WTC11 (cell line): Measurements from ENCODE around the gene STRA8. TPM values are rescaled to one million over a fixed set of nuclear protein-coding genes. Genes with fewer than 3 reads are reported as not detected.

ENCODE experiments used
- ATAC-seq: fragments of 200-7000 bp; cut with Tn5 transposase; 2 replicates; pipeline ENCODE4 v1.10.0; 2021; ENCODE audit warnings: mild to moderate bottlenecking, moderate library complexity
- CTCF ChIA-PET: fragments of 300-600 bp; sonication (Branson Sonifier 250); formaldehyde crosslinking; loops from one replicate; lab custom pipeline; 2021; ENCODE audit warnings: antibody characterized with exemption; lab: Charles Lee
- POLR2A ChIA-PET: fragments of 350-600 bp; sonication (Branson Sonifier 250); formaldehyde crosslinking; loops from one replicate; lab custom pipeline; 2021; ENCODE audit warnings: antibody characterized with exemption; lab: Charles Lee
- DNase-seq: peaks from one replicate; pipeline ENCODE4 v3.0.0; 2021; ENCODE audit warnings: low spot score
- H3K27ac Mint-ChIP-seq: 2 replicates; pipeline ENCODE4 v1.8.0; 2021; ENCODE audit warnings: mixed read lengths
- H3K27me3 Mint-ChIP-seq: 2 replicates; pipeline ENCODE4 v1.8.0; 2021; ENCODE audit warnings: low read depth, mild to moderate bottlenecking, moderate library complexity, mixed read lengths
- H3K36me3 Mint-ChIP-seq: 2 replicates; pipeline ENCODE4 v1.8.0; 2021; ENCODE audit warnings: mixed read lengths
- H3K4me1 Mint-ChIP-seq: 2 replicates; pipeline ENCODE4 v1.8.0; 2022; ENCODE audit warnings: mixed read lengths
- H3K4me3 Mint-ChIP-seq: 2 replicates; pipeline ENCODE4 v1.8.0; 2021; ENCODE audit warnings: mild to moderate bottlenecking, moderate library complexity, mixed read lengths
- H3K9me3 Mint-ChIP-seq: 2 replicates; pipeline ENCODE4 v1.8.0; 2021; ENCODE audit warnings: mixed read lengths
- AFF4 ChIP-seq: sonication (generic); formaldehyde crosslinking; IDR thresholded peaks from 2 replicates; pipeline ENCODE4 v1.8.1; 2023; ENCODE audit warnings: mild to moderate bottlenecking, missing genetic modification reagents, borderline replicate concordance
- ATF6 ChIP-seq: sonication (generic); formaldehyde crosslinking; IDR thresholded peaks from 2 replicates; pipeline ENCODE4 v1.8.1; 2023; ENCODE audit warnings: mild to moderate bottlenecking, missing genetic modification reagents
- ETV6 ChIP-seq: sonication (generic); formaldehyde crosslinking; IDR thresholded peaks from 2 replicates; pipeline ENCODE4 v1.8.1; 2022; ENCODE audit warnings: mild to moderate bottlenecking, missing genetic modification reagents
- GRHL2 ChIP-seq: fragments of 250-450 bp; sonication (Bioruptor Pico); IDR thresholded peaks from 2 replicates; pipeline ENCODE4 v1.8.0; 2022; ENCODE audit warnings: mild to moderate bottlenecking, moderate library complexity; ENCODE audit not compliant: insufficient replicate concordance, severe bottlenecking
- KAT7 ChIP-seq: sonication (generic); formaldehyde crosslinking; IDR thresholded peaks from 2 replicates; pipeline ENCODE4 v1.8.1; 2023; ENCODE audit warnings: missing genetic modification reagents, mild to moderate bottlenecking, borderline replicate concordance
- NFATC4 ChIP-seq: fragments of 250-450 bp; sonication (Bioruptor Pico); IDR thresholded peaks from 2 replicates; pipeline ENCODE4 v1.9.0; 2021; ENCODE audit warnings: mild to moderate bottlenecking
- RORB ChIP-seq: fragments of 250-450 bp; sonication (Bioruptor Pico); IDR thresholded peaks from 2 replicates; pipeline ENCODE4 v1.9.0; 2021; ENCODE audit warnings: mild to moderate bottlenecking
- TEAD4 ChIP-seq: sonication (generic); formaldehyde crosslinking; IDR thresholded peaks from 2 replicates; pipeline ENCODE4 v1.8.0; 2022; ENCODE audit warnings: mild to moderate bottlenecking, missing genetic modification reagents
- ZBTB21 ChIP-seq: sonication (generic); formaldehyde crosslinking; IDR thresholded peaks from 2 replicates; pipeline ENCODE4 v1.8.1; 2023; ENCODE audit warnings: mild to moderate bottlenecking, missing genetic modification reagents, borderline replicate concordance
- ZNF281 ChIP-seq: sonication (generic); formaldehyde crosslinking; IDR thresholded peaks from 2 replicates; pipeline ENCODE4 v1.8.0; 2023; ENCODE audit warnings: mild to moderate bottlenecking, missing genetic modification reagents
- ZNF396 ChIP-seq: fragments of 250-450 bp; sonication (Bioruptor Pico); IDR thresholded peaks from 2 replicates; pipeline ENCODE4 v1.8.0; 2021; ENCODE audit warnings: mild to moderate bottlenecking, moderate library complexity, borderline replicate concordance
- ZNF416 ChIP-seq: fragments of 250-450 bp; sonication (Bioruptor Pico); IDR thresholded peaks from 2 replicates; pipeline ENCODE4 v1.9.0; 2021; ENCODE audit warnings: mild to moderate bottlenecking, inconsistent platforms
- total RNA-seq: library from RNA; stranded (reverse); gene quantifications from 3 replicates; pipeline ENCODE4 v1.2.3, GENCODE V29; 2021
- TF ChIP-seq, protein P1 (sequence below): sonication (generic); formaldehyde crosslinking; IDR thresholded peaks from 2 replicates; pipeline ENCODE4 v1.8.1; 2023; ENCODE audit warnings: mild to moderate bottlenecking, missing genetic modification reagents, moderate library complexity
- TF ChIP-seq, protein P2 (sequence below): fragments of 200-600 bp; IDR thresholded peaks from 2 replicates; pipeline ENCODE4 v1.8.0; 2022; ENCODE audit warnings: antibody characterized with exemption
- TF ChIP-seq, protein P3 (sequence below): fragments of 250-450 bp; sonication (Bioruptor Pico); IDR thresholded peaks from 2 replicates; pipeline ENCODE4 v1.9.0; 2021; ENCODE audit warnings: mild to moderate bottlenecking

Gene STRA8
- total RNA-seq, 1 experiment from 2014 or later = not detected

DNA sequence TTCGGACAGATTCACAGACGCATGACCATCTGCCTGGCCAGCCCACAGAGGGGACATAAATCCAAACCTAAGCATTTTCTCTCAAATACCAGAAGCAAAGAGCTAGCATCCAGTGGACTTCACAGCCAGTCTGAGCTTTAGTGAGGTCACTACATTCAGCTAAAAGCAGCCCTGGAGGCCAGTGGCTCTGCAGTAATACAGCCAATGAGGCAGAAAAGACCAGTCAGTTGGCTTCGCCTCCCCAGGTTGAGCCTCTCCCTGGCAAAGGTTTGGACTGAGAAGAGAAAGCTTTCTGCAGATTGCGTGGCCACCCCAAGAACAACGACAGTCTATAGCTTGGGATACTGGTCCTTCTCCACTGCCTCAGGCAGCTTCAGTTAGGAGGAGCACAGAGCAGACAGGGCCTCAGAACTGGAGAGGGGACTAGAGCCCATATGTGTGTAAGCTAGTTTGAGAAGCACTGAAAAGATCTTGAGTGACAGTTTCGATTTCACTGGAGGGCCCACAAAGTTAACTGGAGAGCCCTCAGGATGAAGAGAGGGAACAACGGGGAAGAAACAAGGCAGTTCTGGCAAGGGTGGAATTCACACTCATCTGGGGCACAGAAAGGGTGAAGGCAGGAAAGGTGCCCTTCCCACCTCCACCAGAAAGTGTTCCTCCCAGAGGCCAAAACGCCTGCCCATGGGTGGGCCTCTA lies 26.1 kb upstream of the STRA8 start (continued):
- TF ChIP-seq AFF4 (CRISPR knock-in tag) (no peak), KAT7 (CRISPR knock-in tag) (no peak), ZBTB21 (no peak), ZNF281 (no peak), GRHL2 (CRISPR knock-in tag) (no peak), NFATC4 (CRISPR knock-in tag) (no peak), RORB (CRISPR knock-in tag) (no peak)
- TF ChIP-seq, protein P1, sequence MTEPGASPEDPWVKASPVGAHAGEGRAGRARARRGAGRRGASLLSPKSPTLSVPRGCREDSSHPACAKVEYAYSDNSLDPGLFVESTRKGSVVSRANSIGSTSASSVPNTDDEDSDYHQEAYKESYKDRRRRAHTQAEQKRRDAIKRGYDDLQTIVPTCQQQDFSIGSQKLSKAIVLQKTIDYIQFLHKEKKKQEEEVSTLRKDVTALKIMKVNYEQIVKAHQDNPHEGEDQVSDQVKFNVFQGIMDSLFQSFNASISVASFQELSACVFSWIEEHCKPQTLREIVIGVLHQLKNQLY = no peak
- TF ChIP-seq, protein P2, sequence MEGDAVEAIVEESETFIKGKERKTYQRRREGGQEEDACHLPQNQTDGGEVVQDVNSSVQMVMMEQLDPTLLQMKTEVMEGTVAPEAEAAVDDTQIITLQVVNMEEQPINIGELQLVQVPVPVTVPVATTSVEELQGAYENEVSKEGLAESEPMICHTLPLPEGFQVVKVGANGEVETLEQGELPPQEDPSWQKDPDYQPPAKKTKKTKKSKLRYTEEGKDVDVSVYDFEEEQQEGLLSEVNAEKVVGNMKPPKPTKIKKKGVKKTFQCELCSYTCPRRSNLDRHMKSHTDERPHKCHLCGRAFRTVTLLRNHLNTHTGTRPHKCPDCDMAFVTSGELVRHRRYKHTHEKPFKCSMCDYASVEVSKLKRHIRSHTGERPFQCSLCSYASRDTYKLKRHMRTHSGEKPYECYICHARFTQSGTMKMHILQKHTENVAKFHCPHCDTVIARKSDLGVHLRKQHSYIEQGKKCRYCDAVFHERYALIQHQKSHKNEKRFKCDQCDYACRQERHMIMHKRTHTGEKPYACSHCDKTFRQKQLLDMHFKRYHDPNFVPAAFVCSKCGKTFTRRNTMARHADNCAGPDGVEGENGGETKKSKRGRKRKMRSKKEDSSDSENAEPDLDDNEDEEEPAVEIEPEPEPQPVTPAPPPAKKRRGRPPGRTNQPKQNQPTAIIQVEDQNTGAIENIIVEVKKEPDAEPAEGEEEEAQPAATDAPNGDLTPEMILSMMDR = no peak

DNA sequence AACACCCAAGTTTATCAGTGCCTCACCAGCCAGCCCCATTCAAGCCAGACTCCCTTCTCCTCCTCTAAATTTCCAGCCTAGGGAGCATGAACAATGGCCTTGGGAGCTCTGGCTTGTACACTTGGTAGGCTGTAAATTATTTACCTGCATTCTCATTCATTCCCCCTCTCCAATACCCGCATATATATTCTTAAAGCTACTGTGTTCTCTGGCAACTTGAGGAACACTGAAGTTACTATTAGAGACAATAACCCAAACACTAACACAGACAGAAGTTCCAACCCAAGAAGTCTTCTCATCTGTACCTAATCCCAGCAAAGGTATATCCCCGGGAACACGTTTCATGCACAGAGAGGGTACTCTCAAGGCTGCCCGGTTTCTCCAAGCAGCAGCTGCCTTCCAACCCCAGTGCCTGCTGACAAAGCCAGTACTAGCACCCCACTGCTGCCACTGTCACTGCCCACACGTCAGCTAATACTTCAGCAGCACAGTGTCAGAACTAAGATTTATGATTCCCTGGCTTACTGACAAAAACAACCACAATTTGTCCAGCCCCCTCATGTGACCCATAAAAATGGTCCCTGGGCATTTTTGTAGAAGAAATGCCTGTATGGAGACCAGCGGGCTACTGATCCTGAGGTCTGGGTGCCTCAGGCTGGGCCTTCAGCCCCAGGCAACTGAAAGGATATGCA lies 25.4 kb upstream of the STRA8 start:
- Mint-ChIP-seq H3K4me1 (peaks cover 14% of the 10 kb centered on the region), H3K9me3 (no peaks in the 10 kb centered on the region), H3K27me3 (peaks cover 15% of the 10 kb centered on the region), H3K4me3 (no peak overlapping the region), H3K27ac (no peak overlapping the region), H3K36me3 (peaks cover 6% of the 10 kb centered on the region; the same call in 1 of the 2 replicates)
- ChIA-PET CTCF (interaction anchor here (0.9 kb wide), 1 partner anchor 66 kb away, joined by 4 read pairs; no protein-coding TSS in a partner anchor), POLR2A (no interaction called here)
- ATAC-seq (no peak), DNase-seq (no peak)
- no peak for TF ChIP-seq ATF6 (CRISPR knock-in tag)
- TF ChIP-seq ZNF416 (CRISPR knock-in tag) = no peak
- TF ChIP-seq, protein P3, sequence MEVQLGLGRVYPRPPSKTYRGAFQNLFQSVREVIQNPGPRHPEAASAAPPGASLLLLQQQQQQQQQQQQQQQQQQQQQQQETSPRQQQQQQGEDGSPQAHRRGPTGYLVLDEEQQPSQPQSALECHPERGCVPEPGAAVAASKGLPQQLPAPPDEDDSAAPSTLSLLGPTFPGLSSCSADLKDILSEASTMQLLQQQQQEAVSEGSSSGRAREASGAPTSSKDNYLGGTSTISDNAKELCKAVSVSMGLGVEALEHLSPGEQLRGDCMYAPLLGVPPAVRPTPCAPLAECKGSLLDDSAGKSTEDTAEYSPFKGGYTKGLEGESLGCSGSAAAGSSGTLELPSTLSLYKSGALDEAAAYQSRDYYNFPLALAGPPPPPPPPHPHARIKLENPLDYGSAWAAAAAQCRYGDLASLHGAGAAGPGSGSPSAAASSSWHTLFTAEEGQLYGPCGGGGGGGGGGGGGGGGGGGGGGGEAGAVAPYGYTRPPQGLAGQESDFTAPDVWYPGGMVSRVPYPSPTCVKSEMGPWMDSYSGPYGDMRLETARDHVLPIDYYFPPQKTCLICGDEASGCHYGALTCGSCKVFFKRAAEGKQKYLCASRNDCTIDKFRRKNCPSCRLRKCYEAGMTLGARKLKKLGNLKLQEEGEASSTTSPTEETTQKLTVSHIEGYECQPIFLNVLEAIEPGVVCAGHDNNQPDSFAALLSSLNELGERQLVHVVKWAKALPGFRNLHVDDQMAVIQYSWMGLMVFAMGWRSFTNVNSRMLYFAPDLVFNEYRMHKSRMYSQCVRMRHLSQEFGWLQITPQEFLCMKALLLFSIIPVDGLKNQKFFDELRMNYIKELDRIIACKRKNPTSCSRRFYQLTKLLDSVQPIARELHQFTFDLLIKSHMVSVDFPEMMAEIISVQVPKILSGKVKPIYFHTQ (CRISPR knock-in tag) = no peak
- no peak for TF ChIP-seq TEAD4 (CRISPR knock-in tag)
- TF ChIP-seq ETV6 = no peak
- no peak for TF ChIP-seq AFF4 (CRISPR knock-in tag)
- no peak for TF ChIP-seq ZNF396 (CRISPR knock-in tag)
